Karpas-422 (cell line): ENCODE data around the gene POLG2. TPM values are rescaled to one million over a fixed set of nuclear protein-coding genes. Genes with fewer than 3 reads are reported as not detected.
"Not testable (repeated sequence)": the region's sequence is repeated elsewhere in the genome, so short reads cannot be mapped to it uniquely, and the experiment has no call there.

Source experiments
- DNase-seq: peaks from one replicate; pipeline ENCODE4 v3.0.0-alpha.2; 2015
- H2AFZ ChIP-seq: fragments of 200-600 bp; sonication (generic); 2 replicates; pipeline ENCODE4 v1.6.1; 2014; ENCODE audit warnings: antibody characterized with exemption, low read length, mixed read lengths
- H3K27ac ChIP-seq: fragments of 200-600 bp; sonication (generic); 2 replicates; pipeline ENCODE4 v1.5.1; 2014; ENCODE audit warnings: mild to moderate bottlenecking, low read length, moderate library complexity
- H3K27me3 ChIP-seq: fragments of 200-600 bp; sonication (generic); 2 replicates; pipeline ENCODE4 v1.6.1; 2014; ENCODE audit warnings: low read length, mixed read lengths
- H3K36me3 ChIP-seq: fragments of 200-600 bp; sonication (generic); 2 replicates; pipeline ENCODE4 v1.6.1; 2014; ENCODE audit warnings: low read length, mixed read lengths; ENCODE audit not compliant: insufficient read depth
- H3K4me1 ChIP-seq: fragments of 200-600 bp; sonication (generic); 2 replicates; pipeline ENCODE4 v1.6.1; 2014; ENCODE audit warnings: mild to moderate bottlenecking, low read length, mixed read lengths
- H3K4me2 ChIP-seq: fragments of 200-600 bp; sonication (generic); 2 replicates; pipeline ENCODE4 v1.6.1; 2014; ENCODE audit warnings: low read length, low read depth, mild to moderate bottlenecking; ENCODE audit not compliant: poor library complexity, severe bottlenecking
- H3K4me3 ChIP-seq: fragments of 200-600 bp; sonication (generic); 2 replicates; pipeline ENCODE4 v1.5.1; 2014; ENCODE audit warnings: mild to moderate bottlenecking, antibody characterized with exemption, low read length, mixed read lengths
- H3K79me2 ChIP-seq: fragments of 200-600 bp; sonication (generic); 2 replicates; pipeline ENCODE4 v1.6.1; 2014; ENCODE audit warnings: mild to moderate bottlenecking, low read length, mixed read lengths
- H3K9ac ChIP-seq: fragments of 200-600 bp; sonication (generic); 2 replicates; pipeline ENCODE4 v1.6.0; 2014; ENCODE audit warnings: low read length
- H3K9me2 ChIP-seq: fragments of 200-600 bp; sonication (generic), shearing (Covaris generic); replicated peaks from 2 replicates; pipeline ENCODE4 v1.6.0; 2014; ENCODE audit warnings: mild to moderate bottlenecking, low read length, moderate library complexity; ENCODE audit not compliant: insufficient read depth
- H3K9me3 ChIP-seq: fragments of 300-700, 200-600 bp; sonication (generic); 2 replicates; pipeline ENCODE4 v1.6.1; 2014; ENCODE audit warnings: low read length, mixed read lengths
- H4K20me1 ChIP-seq: fragments of 200-600 bp; sonication (generic); 2 replicates; pipeline ENCODE4 v1.6.1; 2014; ENCODE audit warnings: mild to moderate bottlenecking, antibody characterized with exemption, low read length, low read depth; ENCODE audit not compliant: insufficient read depth
- total RNA-seq: library from RNA; depleted of rRNA; stranded (reverse); fragments of >200 nt; shearing (Covaris generic); gene quantifications from 2 replicates; pipeline ENCODE4 v1.2.3, GENCODE V29; 2014; ENCODE audit warnings: low replicate concordance

Gene POLG2
- total RNA-seq, 1 experiment from 2014 or later = 25.3 TPM

- H3K9me2 ChIP-seq = no peaks in the 10 kb centered on the region
- H3K9ac ChIP-seq = no peak overlapping the region
- H3K36me3 ChIP-seq = peaks cover 27% of the 10 kb centered on the region
- no peaks in the 10 kb centered on the region for H3K4me1 ChIP-seq
- H3K79me2 ChIP-seq = no peaks in the 10 kb centered on the region
- no peaks in the 10 kb centered on the region for H4K20me1 ChIP-seq
- DNase-seq = no peak
- no peak overlapping the region for H3K4me2 ChIP-seq
- no peaks in the 10 kb centered on the region for H3K27me3 ChIP-seq
- H3K4me3 ChIP-seq = no peak overlapping the region
- H3K9me3 ChIP-seq = no peaks in the 10 kb centered on the region
- no peak overlapping the region for H2AFZ ChIP-seq
- no peak overlapping the region for H3K27ac ChIP-seq
These were observed 26.2 kb downstream of the POLG2 start for GRCh38 chr17:64470625-64471024.

GRCh38 chr17:64466834-64467233, 30.0 kb downstream of the POLG2 start:
- H3K4me2 ChIP-seq, H3K4me1 ChIP-seq, H3K27me3 ChIP-seq: not testable (repeated sequence)

GRCh38 chr17:64466019-64466735, 30.7 kb downstream of the POLG2 start:
- Histone ChIP-seq H3K9me3 (no peaks in the 10 kb centered on the region), H3K36me3 (peaks cover 34% of the 10 kb centered on the region; the same call in 1 of the 2 replicates), H4K20me1 (no peaks in the 10 kb centered on the region), H3K4me2 (no peak overlapping the region), H3K9ac (no peak overlapping the region), H3K27ac (no peak overlapping the region), H3K79me2 (no peaks in the 10 kb centered on the region), H2AFZ (no peak overlapping the region), H3K27me3 (no peaks in the 10 kb centered on the region), H3K4me1 (no peaks in the 10 kb centered on the region), H3K4me3 (no peak overlapping the region), H3K9me2 (no peaks in the 10 kb centered on the region)
- no peak for DNase-seq

More at GRCh38 chr17:64466834-64467233, 30.0 kb downstream of the POLG2 start:
- not testable (repeated sequence) for H4K20me1 ChIP-seq, H3K79me2 ChIP-seq, H3K4me3 ChIP-seq, H3K9me3 ChIP-seq, H3K9ac ChIP-seq, H2AFZ ChIP-seq, H3K9me2 ChIP-seq, DNase-seq, H3K27ac ChIP-seq
- peaks cover 37% of the 10 kb centered on the region for H3K36me3 ChIP-seq

- DNase-seq = no peak
- Histone ChIP-seq H3K4me3 (no peak overlapping the region), H2AFZ (no peak overlapping the region), H3K79me2 (peaks cover 8% of the 10 kb centered on the region; the same call in 1 of the 2 replicates), H3K4me2 (no peak overlapping the region), H3K9ac (no peak overlapping the region), H3K36me3 (peaks cover 39% of the 10 kb centered on the region), H3K9me3 (no peaks in the 10 kb centered on the region), H3K27me3 (no peaks in the 10 kb centered on the region), H3K4me1 (peaks cover 10% of the 10 kb centered on the region), H4K20me1 (no peaks in the 10 kb centered on the region), H3K27ac (no peak overlapping the region), H3K9me2 (no peaks in the 10 kb centered on the region)
These were observed 35.1 kb downstream of the POLG2 start for GRCh38 chr17:64461788-64462187.

GRCh38 chr17:64460955-64461354, 35.9 kb downstream of the POLG2 start:
- Histone ChIP-seq H2AFZ (no peak overlapping the region), H3K4me3 (no peak overlapping the region), H3K4me1 (peaks cover 18% of the 10 kb centered on the region), H3K9me2 (no peaks in the 10 kb centered on the region), H3K9ac (no peak overlapping the region), H3K9me3 (no peaks in the 10 kb centered on the region), H4K20me1 (no peaks in the 10 kb centered on the region), H3K4me2 (no peak overlapping the region), H3K36me3 (peaks cover 36% of the 10 kb centered on the region), H3K27ac (no peak overlapping the region), H3K27me3 (no peaks in the 10 kb centered on the region), H3K79me2 (peaks cover 9% of the 10 kb centered on the region; the same call in 1 of the 2 replicates)
- DNase-seq = no peak

- H3K9me3 ChIP-seq, H3K27me3 ChIP-seq, H3K9ac ChIP-seq, H3K9me2 ChIP-seq, H4K20me1 ChIP-seq, DNase-seq, H3K27ac ChIP-seq, H3K4me2 ChIP-seq, H3K4me3 ChIP-seq, H2AFZ ChIP-seq: not testable (repeated sequence)
- peaks cover 14% of the 10 kb centered on the region; the same call in 1 of the 2 replicates for H3K79me2 ChIP-seq
- H3K4me1 ChIP-seq = peaks cover 28% of the 10 kb centered on the region
- H3K36me3 ChIP-seq = peaks cover 30% of the 10 kb centered on the region
These were observed 37.0 kb downstream of the POLG2 start for GRCh38 chr17:64459818-64460217.

- no peaks in the 10 kb centered on the region for H3K9me3 ChIP-seq
- H2AFZ ChIP-seq = no peak overlapping the region
- H3K4me2 ChIP-seq = no peak overlapping the region
- H3K4me1 ChIP-seq = peaks cover 33% of the 10 kb centered on the region
- no peaks in the 10 kb centered on the region for H4K20me1 ChIP-seq
- DNase-seq = no peak
- H3K9ac ChIP-seq = no peak overlapping the region
- H3K79me2 ChIP-seq = peaks cover 15% of the 10 kb centered on the region; the same call in 1 of the 2 replicates
- no peak overlapping the region for H3K4me3 ChIP-seq
- H3K27me3 ChIP-seq = no peaks in the 10 kb centered on the region
- no peaks in the 10 kb centered on the region for H3K9me2 ChIP-seq
- peaks cover 34% of the 10 kb centered on the region for H3K36me3 ChIP-seq
- H3K27ac ChIP-seq = no peak overlapping the region
These were observed 37.5 kb downstream of the POLG2 start for GRCh38 chr17:64459284-64459747.

- no peak for DNase-seq
- Histone ChIP-seq H3K9me2 (no peaks in the 10 kb centered on the region), H4K20me1 (no peaks in the 10 kb centered on the region), H3K79me2 (peaks cover 15% of the 10 kb centered on the region; the same call in 1 of the 2 replicates), H3K27me3 (no peaks in the 10 kb centered on the region), H2AFZ (no peak overlapping the region), H3K4me1 (peaks cover 36% of the 10 kb centered on the region), H3K4me2 (no peak overlapping the region), H3K9me3 (no peaks in the 10 kb centered on the region), H3K9ac (no peak overlapping the region), H3K4me3 (no peak overlapping the region), H3K27ac (no peak overlapping the region), H3K36me3 (peaks cover 37% of the 10 kb centered on the region)
These were observed 38.1 kb downstream of the POLG2 start for GRCh38 chr17:64458756-64459155.
